Right lobe of liver (tissue), 4 donors: ENCODE measurements around the gene ST14.

Experiments used
- POLR2A ChIP-seq: fragments of 450-650 bp; IDR thresholded peaks from one replicate; pipeline ENCODE4 v1.6.1; 2017; ENCODE audit warnings: antibody characterized with exemption, mild to moderate bottlenecking
- TF ChIP-seq, protein P1 (sequence below), 4 donors: fragments of 200-600 bp in 3 of 4; fragments of 450-650 bp in 1 of 4; IDR thresholded peaks; one replicate each; pipeline versions ENCODE4 v1.5.1 to v1.8.0; 2016 to 2022; ENCODE audit warnings: antibody characterized with exemption in 4 of 4, mild to moderate bottlenecking in 2 of 4
- donor health status: DM: no; HTN: no; CAD: no.
- donor health status: DM: no; HTN: no; CAD: no.
- donor health status: DM: no; HTN: yes; CAD: no.

- TF ChIP-seq, protein P1, sequence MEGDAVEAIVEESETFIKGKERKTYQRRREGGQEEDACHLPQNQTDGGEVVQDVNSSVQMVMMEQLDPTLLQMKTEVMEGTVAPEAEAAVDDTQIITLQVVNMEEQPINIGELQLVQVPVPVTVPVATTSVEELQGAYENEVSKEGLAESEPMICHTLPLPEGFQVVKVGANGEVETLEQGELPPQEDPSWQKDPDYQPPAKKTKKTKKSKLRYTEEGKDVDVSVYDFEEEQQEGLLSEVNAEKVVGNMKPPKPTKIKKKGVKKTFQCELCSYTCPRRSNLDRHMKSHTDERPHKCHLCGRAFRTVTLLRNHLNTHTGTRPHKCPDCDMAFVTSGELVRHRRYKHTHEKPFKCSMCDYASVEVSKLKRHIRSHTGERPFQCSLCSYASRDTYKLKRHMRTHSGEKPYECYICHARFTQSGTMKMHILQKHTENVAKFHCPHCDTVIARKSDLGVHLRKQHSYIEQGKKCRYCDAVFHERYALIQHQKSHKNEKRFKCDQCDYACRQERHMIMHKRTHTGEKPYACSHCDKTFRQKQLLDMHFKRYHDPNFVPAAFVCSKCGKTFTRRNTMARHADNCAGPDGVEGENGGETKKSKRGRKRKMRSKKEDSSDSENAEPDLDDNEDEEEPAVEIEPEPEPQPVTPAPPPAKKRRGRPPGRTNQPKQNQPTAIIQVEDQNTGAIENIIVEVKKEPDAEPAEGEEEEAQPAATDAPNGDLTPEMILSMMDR (IDR thresholded peaks at IDR 0.05) = no peak
- TF ChIP-seq POLR2A = no peak
These were observed 28.5 kb downstream of the ST14 start for GRCh38 chr11:130188047-130188446.
